NCI-H69 (cell line): Measurements from ENCODE around the gene FAM181A.

ENCODE experiments used
- DNase-seq: peaks from one replicate; lab custom pipeline; 2025; lab: John Stamatoyannopoulos, UW

The FAM181A gene

GRCh38 chr14:93962701-93963601, 35.8 kb downstream of the FAM181A start:
- no peak for DNase-seq

- no peak for DNase-seq
Observed at GRCh38 chr14:93963692-93964091, 36.5 kb downstream of the FAM181A start.

- DNase-seq, result no peak
Observed at GRCh38 chr14:93964281-93964680, 37.1 kb downstream of the FAM181A start.

- DNase-seq, result no peak
Observed at GRCh38 chr14:93964820-93965286, 37.7 kb downstream of the FAM181A start.

- no peak for DNase-seq
Observed at GRCh38 chr14:93965287-93965821, 38.2 kb downstream of the FAM181A start.

- DNase-seq, result no peak
Observed at GRCh38 chr14:93965946-93966474, 38.9 kb downstream of the FAM181A start.

GRCh38 chr14:93967637-93968250, 40.6 kb downstream of the FAM181A start:
- no peak for DNase-seq

- no peak for DNase-seq
Observed at GRCh38 chr14:93969082-93969828, 42.1 kb downstream of the FAM181A start.

- peak; percentile 67 for DNase-seq
Observed at GRCh38 chr14:93970585-93970964, 43.4 kb downstream of the FAM181A start.

GRCh38 chr14:93970965-93971634, 44.0 kb downstream of the FAM181A start:
- peak; percentile 67 for DNase-seq

- no peak for DNase-seq
Observed at GRCh38 chr14:93971635-93972027, 44.5 kb downstream of the FAM181A start.

GRCh38 chr14:93972618-93973205, 45.6 kb downstream of the FAM181A start:
- no peak for DNase-seq

GRCh38 chr14:93973607-93974006, 46.5 kb downstream of the FAM181A start:
- DNase-seq, result no peak

GRCh38 chr14:93974299-93974698, 47.2 kb downstream of the FAM181A start:
- DNase-seq, result no peak

- peak; percentile 29 for DNase-seq
Observed at GRCh38 chr14:93974833-93975232, 47.7 kb downstream of the FAM181A start.

- no peak for DNase-seq
Observed at GRCh38 chr14:93975791-93976476, 48.8 kb downstream of the FAM181A start.

GRCh38 chr14:93976477-93977057, 49.4 kb downstream of the FAM181A start, which contains the start of gene ASB2:
ASB2 (minus strand) TSS chr14:93976570; CDS start chr14:93964539, 12,031 bp downstream.
- no peak for DNase-seq

- DNase-seq, result no peak
Observed at GRCh38 chr14:93977171-93977570, 50.0 kb downstream of the FAM181A start.

- DNase-seq, result no peak
Observed at GRCh38 chr14:93977790-93978581, 50.8 kb downstream of the FAM181A start.
